ENCODE measurements around the gene GPR27. TPM values are rescaled to one million over a fixed set of nuclear protein-coding genes. Genes with fewer than 3 reads are reported as not detected.

The GPR27 gene
- total RNA-seq, 1 experiment from 2014 or later: not detected

- H2AFZ ChIP-seq: no peak overlapping the region
- no peak overlapping the region for H3K4me3 ChIP-seq
- H3K4me2 ChIP-seq: no peak overlapping the region
- H3K79me2 ChIP-seq (ENCODE audit: low read depth): no peaks in the 10 kb centered on the region
- H3F3A ChIP-seq (ENCODE audit: insufficient read depth, low read depth): no peaks in the 10 kb centered on the region
- intact Hi-C loops (cut with micrococcal nuclease; ENCODE audit: unreplicated experiment): no loop called here
- no peaks in the 10 kb centered on the region for H3K36me3 ChIP-seq (ENCODE audit: low read depth)
- BruUV-seq (replicated peaks): no TSS peak
- no peaks in the 10 kb centered on the region for H3K9me3 ChIP-seq (ENCODE audit: insufficient read depth, low read depth)
- DNase-seq: no peak
- no peak overlapping the region for H3K27ac ChIP-seq
- ChIA-PET CTCF (no interaction called here), POLR2A (ENCODE audit: unreplicated experiment) (no interaction called here)
- no peaks in the 10 kb centered on the region for H4K20me1 ChIP-seq (ENCODE audit: insufficient read depth)
- no peak for TF ChIP-seq CTCF (conservative IDR thresholded peaks at IDR 0.05)
- no peak for TF ChIP-seq EZH2 (IDR thresholded peaks at IDR 0.05; ENCODE audit: low read depth)
- no peaks in the 10 kb centered on the region for H3K4me1 ChIP-seq (replicated peaks; ENCODE audit: insufficient read depth)
- H3K9me2 ChIP-seq (ENCODE audit: insufficient read depth): no peaks in the 10 kb centered on the region
- peaks cover 8% of the 10 kb centered on the region; the same call in 1 of the 2 replicates for H3K27me3 ChIP-seq (ENCODE audit: insufficient read depth, low read depth)
These were observed 46.1 kb upstream of the GPR27 start for GRCh38 chr3:71707595-71707994.

- Histone ChIP-seq H3K79me2 (ENCODE audit: low read depth) (no peaks in the 10 kb centered on the region), H3K36me3 (ENCODE audit: low read depth) (no peaks in the 10 kb centered on the region), H3F3A (ENCODE audit: insufficient read depth, low read depth) (no peaks in the 10 kb centered on the region), H3K27ac (no peak overlapping the region), H3K4me2 (no peak overlapping the region), H4K20me1 (ENCODE audit: insufficient read depth) (no peaks in the 10 kb centered on the region), H3K4me3 (no peak overlapping the region), H2AFZ (no peak overlapping the region), H3K9me2 (ENCODE audit: insufficient read depth) (no peaks in the 10 kb centered on the region), H3K4me1 (replicated peaks; ENCODE audit: insufficient read depth) (no peaks in the 10 kb centered on the region), H3K27me3 (ENCODE audit: insufficient read depth, low read depth) (peaks cover 18% of the 10 kb centered on the region; the same call in 1 of the 2 replicates), H3K9me3 (ENCODE audit: insufficient read depth, low read depth) (no peaks in the 10 kb centered on the region)
- ChIA-PET POLR2A (ENCODE audit: unreplicated experiment) (no interaction called here), CTCF (interaction anchor here (0.7 kb wide), 1 partner anchor 1238 kb away, joined by 4 read pairs; no protein-coding TSS in a partner anchor)
- intact Hi-C loops (cut with micrococcal nuclease; ENCODE audit: unreplicated experiment): no loop called here
- BruUV-seq (replicated peaks): no TSS peak
- no peak for TF ChIP-seq CTCF (conservative IDR thresholded peaks at IDR 0.05)
- no peak for TF ChIP-seq EZH2 (IDR thresholded peaks at IDR 0.05; ENCODE audit: low read depth)
- DNase-seq: no peak
These were observed 45.1 kb upstream of the GPR27 start for GRCh38 chr3:71708476-71709105.

GRCh38 chr3:71709908-71710511 lies 43.6 kb upstream of the GPR27 start:
- Histone ChIP-seq H3K79me2 (ENCODE audit: low read depth) (no peaks in the 10 kb centered on the region), H3K9me3 (ENCODE audit: insufficient read depth, low read depth) (no peaks in the 10 kb centered on the region), H3F3A (ENCODE audit: insufficient read depth, low read depth) (no peaks in the 10 kb centered on the region), H4K20me1 (ENCODE audit: insufficient read depth) (no peaks in the 10 kb centered on the region), H3K9me2 (ENCODE audit: insufficient read depth) (no peaks in the 10 kb centered on the region), H3K4me3 (no peak overlapping the region), H3K4me2 (no peak overlapping the region), H3K36me3 (ENCODE audit: low read depth) (no peaks in the 10 kb centered on the region), H3K27ac (no peak overlapping the region), H3K27me3 (ENCODE audit: insufficient read depth, low read depth) (peaks cover 25% of the 10 kb centered on the region), H2AFZ (no peak overlapping the region), H3K4me1 (replicated peaks; ENCODE audit: insufficient read depth) (no peaks in the 10 kb centered on the region)
- TF ChIP-seq EZH2 (IDR thresholded peaks at IDR 0.05; ENCODE audit: low read depth): no peak
- TF ChIP-seq CTCF (conservative IDR thresholded peaks at IDR 0.05): no peak
- CTCF ChIA-PET: no interaction called here
- intact Hi-C loops (cut with micrococcal nuclease; ENCODE audit: unreplicated experiment): loop anchor here (5.0 kb wide), 1 partner anchor 1112 kb away; no protein-coding TSS in a partner anchor
- DNase-seq: no peak
- no TSS peak for BruUV-seq (replicated peaks)
- POLR2A ChIA-PET (ENCODE audit: unreplicated experiment): no interaction called here

Measured in PC-9 (cell line).